Gastroesophageal sphincter (tissue), 3 donors: ENCODE data around the gene TNK2.

Experiments used
- CTCF ChIP-seq, 4 experiments: fragments of 200-600 bp in 2 of 4; fragments of 450-650 bp in 2 of 4; sonication (generic) in 1 of 4; IDR thresholded peaks; one replicate each; pipeline ENCODE4 v1.5.1; 2017 to 2019; ENCODE audit warnings: antibody characterized with exemption in 4 of 4, mild to moderate bottlenecking in 2 of 4, moderate library complexity in 2 of 4
- EP300 ChIP-seq: sonication (generic); formaldehyde crosslinking; IDR thresholded peaks from one replicate; pipeline ENCODE4 v1.6.1; 2017; ENCODE audit warnings: antibody characterized with exemption, mild to moderate bottlenecking
- POLR2A ChIP-seq, 2 donors: fragments of 450-650 bp; IDR thresholded peaks; one replicate each; pipeline ENCODE4 v1.6.1; 2017; ENCODE audit warnings: antibody characterized with exemption in 2 of 2, mild to moderate bottlenecking in 2 of 2, moderate library complexity in 1 of 2
- POLR2AphosphoS5 ChIP-seq: sonication (generic); formaldehyde crosslinking; IDR thresholded peaks from one replicate; pipeline ENCODE4 v1.6.1; 2017; ENCODE audit warnings: antibody characterized with exemption

- TF ChIP-seq POLR2A (IDR thresholded peaks at IDR 0.05) = no peak
- TF ChIP-seq CTCF (IDR thresholded peaks at IDR 0.05) = no peak
- no peak for TF ChIP-seq POLR2AphosphoS5
- no peak for TF ChIP-seq EP300
These were observed 2.1 kb downstream of the TNK2 start for GRCh38 chr3:195905970-195906864.
